ENCODE data around the gene GPBAR1. TPM values are rescaled to one million over a fixed set of nuclear protein-coding genes. Genes with fewer than 3 reads are reported as not detected.

Gene GPBAR1
- total and polyA plus RNA-seq, 9 of the 15 experiments (the other 6 are each of a cell fraction or from before 2014, with no cell fraction given) = not detected

DNA sequence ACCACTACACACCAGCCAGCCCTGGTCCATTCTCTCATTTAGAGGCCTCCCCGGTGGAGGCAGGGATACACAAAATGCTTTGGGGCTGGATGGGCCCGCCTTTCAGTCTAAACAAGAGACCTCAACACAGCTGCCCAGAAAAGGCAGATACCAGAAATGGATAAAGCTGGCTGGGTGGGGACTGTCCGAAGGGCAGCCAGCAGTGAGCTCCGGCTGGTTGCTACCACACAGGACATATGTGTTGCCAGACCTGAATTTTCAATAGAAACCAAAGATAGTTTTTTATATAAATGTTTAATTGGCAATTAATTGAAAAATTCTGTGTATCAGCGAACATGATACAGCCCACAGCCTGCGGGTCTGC is 1.4 kb downstream of the GPBAR1 start (continued):
- TF ChIP-seq ZNF124 (CRISPR knock-in tag; IDR thresholded peaks at IDR 0.05) (no peak), ZNF224 (CRISPR knock-in tag; IDR thresholded peaks at IDR 0.05) (no peak), RFX1 (IDR thresholded peaks at IDR 0.05) (no peak), ZNF324 (CRISPR knock-in tag; IDR thresholded peaks at IDR 0.05) (no peak), KDM5B (IDR thresholded peaks at IDR 0.05; ENCODE audit: insufficient replicate concordance, low read depth, low read length) (no peak), SMARCC2 (IDR thresholded peaks at IDR 0.05; ENCODE audit: low read depth) (no peak)
- TF ChIP-seq, protein P1, sequence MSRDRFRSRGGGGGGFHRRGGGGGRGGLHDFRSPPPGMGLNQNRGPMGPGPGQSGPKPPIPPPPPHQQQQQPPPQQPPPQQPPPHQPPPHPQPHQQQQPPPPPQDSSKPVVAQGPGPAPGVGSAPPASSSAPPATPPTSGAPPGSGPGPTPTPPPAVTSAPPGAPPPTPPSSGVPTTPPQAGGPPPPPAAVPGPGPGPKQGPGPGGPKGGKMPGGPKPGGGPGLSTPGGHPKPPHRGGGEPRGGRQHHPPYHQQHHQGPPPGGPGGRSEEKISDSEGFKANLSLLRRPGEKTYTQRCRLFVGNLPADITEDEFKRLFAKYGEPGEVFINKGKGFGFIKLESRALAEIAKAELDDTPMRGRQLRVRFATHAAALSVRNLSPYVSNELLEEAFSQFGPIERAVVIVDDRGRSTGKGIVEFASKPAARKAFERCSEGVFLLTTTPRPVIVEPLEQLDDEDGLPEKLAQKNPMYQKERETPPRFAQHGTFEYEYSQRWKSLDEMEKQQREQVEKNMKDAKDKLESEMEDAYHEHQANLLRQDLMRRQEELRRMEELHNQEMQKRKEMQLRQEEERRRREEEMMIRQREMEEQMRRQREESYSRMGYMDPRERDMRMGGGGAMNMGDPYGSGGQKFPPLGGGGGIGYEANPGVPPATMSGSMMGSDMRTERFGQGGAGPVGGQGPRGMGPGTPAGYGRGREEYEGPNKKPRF (IDR thresholded peaks at IDR 0.05; ENCODE audit: low read depth, low read length) = no peak
- TF ChIP-seq, protein P2, sequence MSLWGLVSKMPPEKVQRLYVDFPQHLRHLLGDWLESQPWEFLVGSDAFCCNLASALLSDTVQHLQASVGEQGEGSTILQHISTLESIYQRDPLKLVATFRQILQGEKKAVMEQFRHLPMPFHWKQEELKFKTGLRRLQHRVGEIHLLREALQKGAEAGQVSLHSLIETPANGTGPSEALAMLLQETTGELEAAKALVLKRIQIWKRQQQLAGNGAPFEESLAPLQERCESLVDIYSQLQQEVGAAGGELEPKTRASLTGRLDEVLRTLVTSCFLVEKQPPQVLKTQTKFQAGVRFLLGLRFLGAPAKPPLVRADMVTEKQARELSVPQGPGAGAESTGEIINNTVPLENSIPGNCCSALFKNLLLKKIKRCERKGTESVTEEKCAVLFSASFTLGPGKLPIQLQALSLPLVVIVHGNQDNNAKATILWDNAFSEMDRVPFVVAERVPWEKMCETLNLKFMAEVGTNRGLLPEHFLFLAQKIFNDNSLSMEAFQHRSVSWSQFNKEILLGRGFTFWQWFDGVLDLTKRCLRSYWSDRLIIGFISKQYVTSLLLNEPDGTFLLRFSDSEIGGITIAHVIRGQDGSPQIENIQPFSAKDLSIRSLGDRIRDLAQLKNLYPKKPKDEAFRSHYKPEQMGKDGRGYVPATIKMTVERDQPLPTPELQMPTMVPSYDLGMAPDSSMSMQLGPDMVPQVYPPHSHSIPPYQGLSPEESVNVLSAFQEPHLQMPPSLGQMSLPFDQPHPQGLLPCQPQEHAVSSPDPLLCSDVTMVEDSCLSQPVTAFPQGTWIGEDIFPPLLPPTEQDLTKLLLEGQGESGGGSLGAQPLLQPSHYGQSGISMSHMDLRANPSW (CRISPR knock-in tag; IDR thresholded peaks at IDR 0.05) = no peak
- TF ChIP-seq, protein P3, sequence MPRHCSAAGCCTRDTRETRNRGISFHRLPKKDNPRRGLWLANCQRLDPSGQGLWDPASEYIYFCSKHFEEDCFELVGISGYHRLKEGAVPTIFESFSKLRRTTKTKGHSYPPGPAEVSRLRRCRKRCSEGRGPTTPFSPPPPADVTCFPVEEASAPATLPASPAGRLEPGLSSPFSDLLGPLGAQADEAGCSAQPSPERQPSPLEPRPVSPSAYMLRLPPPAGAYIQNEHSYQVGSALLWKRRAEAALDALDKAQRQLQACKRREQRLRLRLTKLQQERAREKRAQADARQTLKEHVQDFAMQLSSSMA (CRISPR knock-in tag; IDR thresholded peaks at IDR 0.05) = no peak
- TF ChIP-seq, protein P4, sequence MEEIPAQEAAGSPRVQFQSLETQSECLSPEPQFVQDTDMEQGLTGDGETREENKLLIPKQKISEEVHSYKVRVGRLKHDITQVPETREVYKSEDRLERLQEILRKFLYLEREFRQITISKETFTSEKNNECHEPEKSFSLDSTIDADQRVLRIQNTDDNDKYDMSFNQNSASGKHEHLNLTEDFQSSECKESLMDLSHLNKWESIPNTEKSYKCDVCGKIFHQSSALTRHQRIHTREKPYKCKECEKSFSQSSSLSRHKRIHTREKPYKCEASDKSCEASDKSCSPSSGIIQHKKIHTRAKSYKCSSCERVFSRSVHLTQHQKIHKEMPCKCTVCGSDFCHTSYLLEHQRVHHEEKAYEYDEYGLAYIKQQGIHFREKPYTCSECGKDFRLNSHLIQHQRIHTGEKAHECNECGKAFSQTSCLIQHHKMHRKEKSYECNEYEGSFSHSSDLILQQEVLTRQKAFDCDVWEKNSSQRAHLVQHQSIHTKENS (CRISPR knock-in tag; IDR thresholded peaks at IDR 0.05) = no peak
- TF ChIP-seq, protein P5, sequence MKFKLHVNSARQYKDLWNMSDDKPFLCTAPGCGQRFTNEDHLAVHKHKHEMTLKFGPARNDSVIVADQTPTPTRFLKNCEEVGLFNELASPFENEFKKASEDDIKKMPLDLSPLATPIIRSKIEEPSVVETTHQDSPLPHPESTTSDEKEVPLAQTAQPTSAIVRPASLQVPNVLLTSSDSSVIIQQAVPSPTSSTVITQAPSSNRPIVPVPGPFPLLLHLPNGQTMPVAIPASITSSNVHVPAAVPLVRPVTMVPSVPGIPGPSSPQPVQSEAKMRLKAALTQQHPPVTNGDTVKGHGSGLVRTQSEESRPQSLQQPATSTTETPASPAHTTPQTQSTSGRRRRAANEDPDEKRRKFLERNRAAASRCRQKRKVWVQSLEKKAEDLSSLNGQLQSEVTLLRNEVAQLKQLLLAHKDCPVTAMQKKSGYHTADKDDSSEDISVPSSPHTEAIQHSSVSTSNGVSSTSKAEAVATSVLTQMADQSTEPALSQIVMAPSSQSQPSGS (CRISPR knock-in tag; IDR thresholded peaks at IDR 0.05) = no peak

Measured in K562 (cell line).